ENCODE data around the gene FBXW11. TPM values are rescaled to one million over a fixed set of nuclear protein-coding genes. Genes with fewer than 3 reads are reported as not detected.

The FBXW11 gene
- polyA plus RNA-seq, 2 of the 4 experiments (the other 2 are of a cell fraction) = 39.3 to 80.2 TPM

DNA sequence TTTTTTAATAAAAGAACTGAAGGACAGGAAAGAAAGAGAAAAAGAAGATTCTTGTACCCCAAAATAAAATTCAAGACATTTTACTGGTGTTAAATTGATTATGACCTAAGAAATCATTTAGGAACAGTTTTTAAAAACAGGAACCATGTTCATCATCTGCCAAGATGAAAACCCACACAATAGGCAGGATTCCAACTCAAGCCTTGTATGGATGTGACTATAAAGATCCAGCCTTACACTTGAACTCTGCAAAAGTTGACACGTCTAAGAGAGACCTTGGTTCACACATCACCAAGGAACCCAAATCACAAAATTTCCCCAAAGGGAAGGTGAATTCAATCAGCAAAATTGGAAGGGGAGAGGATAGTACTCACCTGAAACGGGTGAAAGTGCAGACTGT is 138.2 kb downstream of the FBXW11 start:
- H3K4me2 ChIP-seq = no peak overlapping the region
- WGBS (ENCODE audit: missing lambda C conversion rate) = 90% methylated on average over 2 of the region's 2 CpGs
- DNase-seq (ENCODE audit: low read depth in 1 of 2, low spot score in 1 of 2) (no peak), FAIRE-seq (no peak), ATAC-seq (no peak)
- CTCF ChIA-PET = no interaction called here
- H3K9me3 ChIP-seq = no peaks in the 10 kb centered on the region
- H3K27ac ChIP-seq = no peak overlapping the region
- H3K4me1 ChIP-seq = no peaks in the 10 kb centered on the region
- H3K4me3 ChIP-seq = no peak overlapping the region
- POLR2A ChIA-PET = no interaction called here
- TF ChIP-seq SMC3 (IDR thresholded peaks at IDR 0.05) (no peak), FOXS1 (CRISPR knock-in tag; IDR thresholded peaks at IDR 0.05) (no peak), CHD4 (IDR thresholded peaks at IDR 0.05; ENCODE audit: borderline replicate concordance) (no peak), NR3C1 (IDR thresholded peaks at IDR 0.05) (no peak), ZNF302 (CRISPR knock-in tag; IDR thresholded peaks at IDR 0.05) (no peak), ZSCAN20 (CRISPR knock-in tag; IDR thresholded peaks at IDR 0.05) (no peak), NFE2L2 (conservative IDR thresholded peaks at IDR 0.05; ENCODE audit: low read length) (no peak), HDAC2 (IDR thresholded peaks at IDR 0.05) (no peak)
- TF ChIP-seq, protein P1, sequence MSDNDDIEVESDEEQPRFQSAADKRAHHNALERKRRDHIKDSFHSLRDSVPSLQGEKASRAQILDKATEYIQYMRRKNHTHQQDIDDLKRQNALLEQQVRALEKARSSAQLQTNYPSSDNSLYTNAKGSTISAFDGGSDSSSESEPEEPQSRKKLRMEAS (IDR thresholded peaks at IDR 0.05) = no peak
- TF ChIP-seq, protein P2, sequence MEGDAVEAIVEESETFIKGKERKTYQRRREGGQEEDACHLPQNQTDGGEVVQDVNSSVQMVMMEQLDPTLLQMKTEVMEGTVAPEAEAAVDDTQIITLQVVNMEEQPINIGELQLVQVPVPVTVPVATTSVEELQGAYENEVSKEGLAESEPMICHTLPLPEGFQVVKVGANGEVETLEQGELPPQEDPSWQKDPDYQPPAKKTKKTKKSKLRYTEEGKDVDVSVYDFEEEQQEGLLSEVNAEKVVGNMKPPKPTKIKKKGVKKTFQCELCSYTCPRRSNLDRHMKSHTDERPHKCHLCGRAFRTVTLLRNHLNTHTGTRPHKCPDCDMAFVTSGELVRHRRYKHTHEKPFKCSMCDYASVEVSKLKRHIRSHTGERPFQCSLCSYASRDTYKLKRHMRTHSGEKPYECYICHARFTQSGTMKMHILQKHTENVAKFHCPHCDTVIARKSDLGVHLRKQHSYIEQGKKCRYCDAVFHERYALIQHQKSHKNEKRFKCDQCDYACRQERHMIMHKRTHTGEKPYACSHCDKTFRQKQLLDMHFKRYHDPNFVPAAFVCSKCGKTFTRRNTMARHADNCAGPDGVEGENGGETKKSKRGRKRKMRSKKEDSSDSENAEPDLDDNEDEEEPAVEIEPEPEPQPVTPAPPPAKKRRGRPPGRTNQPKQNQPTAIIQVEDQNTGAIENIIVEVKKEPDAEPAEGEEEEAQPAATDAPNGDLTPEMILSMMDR (IDR thresholded peaks at IDR 0.05) = no peak
- TF ChIP-seq, protein P3, sequence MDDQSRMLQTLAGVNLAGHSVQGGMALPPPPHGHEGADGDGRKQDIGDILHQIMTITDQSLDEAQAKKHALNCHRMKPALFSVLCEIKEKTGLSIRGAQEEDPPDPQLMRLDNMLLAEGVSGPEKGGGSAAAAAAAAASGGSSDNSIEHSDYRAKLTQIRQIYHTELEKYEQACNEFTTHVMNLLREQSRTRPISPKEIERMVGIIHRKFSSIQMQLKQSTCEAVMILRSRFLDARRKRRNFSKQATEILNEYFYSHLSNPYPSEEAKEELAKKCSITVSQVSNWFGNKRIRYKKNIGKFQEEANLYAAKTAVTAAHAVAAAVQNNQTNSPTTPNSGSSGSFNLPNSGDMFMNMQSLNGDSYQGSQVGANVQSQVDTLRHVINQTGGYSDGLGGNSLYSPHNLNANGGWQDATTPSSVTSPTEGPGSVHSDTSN (IDR thresholded peaks at IDR 0.05) = no peak

DNA sequence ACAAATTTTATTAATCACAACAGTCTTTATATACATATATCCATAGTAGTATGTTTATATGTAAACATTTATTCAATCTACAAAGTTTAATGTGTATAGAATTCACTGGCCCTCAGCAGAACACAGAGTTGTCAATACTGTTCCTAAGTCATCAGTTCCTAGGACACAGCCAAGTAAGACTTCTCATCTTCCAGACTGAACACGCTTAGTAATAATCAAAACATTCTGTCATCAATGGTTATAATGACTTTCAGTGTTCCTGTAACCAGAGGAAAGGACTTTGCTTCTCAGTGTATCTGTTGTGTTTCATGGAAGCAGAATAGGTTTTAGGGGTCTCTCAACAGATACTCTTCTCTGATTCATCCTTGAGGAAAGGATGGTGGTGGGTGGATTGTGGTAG is 138.7 kb downstream of the FBXW11 start:
- FAIRE-seq (no peak), DNase-seq (ENCODE audit: low read depth in 1 of 2, low spot score in 1 of 2) (no peak), ATAC-seq (no peak)
- Histone ChIP-seq H3K4me1 (no peaks in the 10 kb centered on the region), H3K9me3 (no peaks in the 10 kb centered on the region), H3K4me2 (no peak overlapping the region), H3K4me3 (no peak overlapping the region), H3K27ac (no peak overlapping the region)
- POLR2A ChIA-PET = no interaction called here
- TF ChIP-seq FOSB (CRISPR knock-in tag; IDR thresholded peaks at IDR 0.05) = no peak
- TF ChIP-seq FOXS1 (CRISPR knock-in tag; IDR thresholded peaks at IDR 0.05) = no peak
- no peak for TF ChIP-seq ZNF302 (CRISPR knock-in tag; IDR thresholded peaks at IDR 0.05)
- no peak for TF ChIP-seq NFE2L2 (conservative IDR thresholded peaks at IDR 0.05; ENCODE audit: low read length)
- TF ChIP-seq, protein P2 (IDR thresholded peaks at IDR 0.05) = no peak
- TF ChIP-seq MYC (IDR thresholded peaks at IDR 0.05; ENCODE audit: borderline replicate concordance, low read length) = no peak
- no peak for TF ChIP-seq GATA3 (IDR thresholded peaks at IDR 0.05; ENCODE audit: borderline replicate concordance)
- TF ChIP-seq, protein P4, sequence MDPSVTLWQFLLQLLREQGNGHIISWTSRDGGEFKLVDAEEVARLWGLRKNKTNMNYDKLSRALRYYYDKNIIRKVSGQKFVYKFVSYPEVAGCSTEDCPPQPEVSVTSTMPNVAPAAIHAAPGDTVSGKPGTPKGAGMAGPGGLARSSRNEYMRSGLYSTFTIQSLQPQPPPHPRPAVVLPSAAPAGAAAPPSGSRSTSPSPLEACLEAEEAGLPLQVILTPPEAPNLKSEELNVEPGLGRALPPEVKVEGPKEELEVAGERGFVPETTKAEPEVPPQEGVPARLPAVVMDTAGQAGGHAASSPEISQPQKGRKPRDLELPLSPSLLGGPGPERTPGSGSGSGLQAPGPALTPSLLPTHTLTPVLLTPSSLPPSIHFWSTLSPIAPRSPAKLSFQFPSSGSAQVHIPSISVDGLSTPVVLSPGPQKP (IDR thresholded peaks at IDR 0.05; ENCODE audit: low read depth, low read length) = no peak
- TF ChIP-seq, protein P5, sequence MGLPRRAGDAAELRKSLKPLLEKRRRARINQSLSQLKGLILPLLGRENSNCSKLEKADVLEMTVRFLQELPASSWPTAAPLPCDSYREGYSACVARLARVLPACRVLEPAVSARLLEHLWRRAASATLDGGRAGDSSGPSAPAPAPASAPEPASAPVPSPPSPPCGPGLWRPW (IDR thresholded peaks at IDR 0.05) = no peak
- TF ChIP-seq, protein P6, sequence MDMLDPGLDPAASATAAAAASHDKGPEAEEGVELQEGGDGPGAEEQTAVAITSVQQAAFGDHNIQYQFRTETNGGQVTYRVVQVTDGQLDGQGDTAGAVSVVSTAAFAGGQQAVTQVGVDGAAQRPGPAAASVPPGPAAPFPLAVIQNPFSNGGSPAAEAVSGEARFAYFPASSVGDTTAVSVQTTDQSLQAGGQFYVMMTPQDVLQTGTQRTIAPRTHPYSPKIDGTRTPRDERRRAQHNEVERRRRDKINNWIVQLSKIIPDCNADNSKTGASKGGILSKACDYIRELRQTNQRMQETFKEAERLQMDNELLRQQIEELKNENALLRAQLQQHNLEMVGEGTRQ (IDR thresholded peaks at IDR 0.05) = no peak
- TF ChIP-seq, protein P7, sequence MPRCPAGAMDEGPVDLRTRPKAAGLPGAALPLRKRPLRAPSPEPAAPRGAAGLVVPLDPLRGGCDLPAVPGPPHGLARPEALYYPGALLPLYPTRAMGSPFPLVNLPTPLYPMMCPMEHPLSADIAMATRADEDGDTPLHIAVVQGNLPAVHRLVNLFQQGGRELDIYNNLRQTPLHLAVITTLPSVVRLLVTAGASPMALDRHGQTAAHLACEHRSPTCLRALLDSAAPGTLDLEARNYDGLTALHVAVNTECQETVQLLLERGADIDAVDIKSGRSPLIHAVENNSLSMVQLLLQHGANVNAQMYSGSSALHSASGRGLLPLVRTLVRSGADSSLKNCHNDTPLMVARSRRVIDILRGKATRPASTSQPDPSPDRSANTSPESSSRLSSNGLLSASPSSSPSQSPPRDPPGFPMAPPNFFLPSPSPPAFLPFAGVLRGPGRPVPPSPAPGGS (IDR thresholded peaks at IDR 0.05) = no peak
- no peak for TF ChIP-seq EHF (CRISPR knock-in tag; IDR thresholded peaks at IDR 0.05)
- no peak for TF ChIP-seq MAZ (IDR thresholded peaks at IDR 0.05; ENCODE audit: borderline replicate concordance, low read depth, low read length)
- TF ChIP-seq, protein P3 (IDR thresholded peaks at IDR 0.05) = no peak
- TF ChIP-seq, protein P8, sequence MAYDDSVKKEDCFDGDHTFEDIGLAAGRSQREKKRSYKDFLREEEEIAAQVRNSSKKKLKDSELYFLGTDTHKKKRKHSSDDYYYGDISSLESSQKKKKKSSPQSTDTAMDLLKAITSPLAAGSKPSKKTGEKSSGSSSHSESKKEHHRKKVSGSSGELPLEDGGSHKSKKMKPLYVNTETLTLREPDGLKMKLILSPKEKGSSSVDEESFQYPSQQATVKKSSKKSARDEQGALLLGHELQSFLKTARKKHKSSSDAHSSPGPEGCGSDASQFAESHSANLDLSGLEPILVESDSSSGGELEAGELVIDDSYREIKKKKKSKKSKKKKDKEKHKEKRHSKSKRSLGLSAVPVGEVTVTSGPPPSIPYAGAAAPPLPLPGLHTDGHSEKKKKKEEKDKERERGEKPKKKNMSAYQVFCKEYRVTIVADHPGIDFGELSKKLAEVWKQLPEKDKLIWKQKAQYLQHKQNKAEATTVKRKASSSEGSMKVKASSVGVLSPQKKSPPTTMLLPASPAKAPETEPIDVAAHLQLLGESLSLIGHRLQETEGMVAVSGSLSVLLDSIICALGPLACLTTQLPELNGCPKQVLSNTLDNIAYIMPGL (CRISPR knock-in tag; IDR thresholded peaks at IDR 0.05; ENCODE audit: borderline replicate concordance) = no peak
- no peak for TF ChIP-seq ZSCAN20 (CRISPR knock-in tag; IDR thresholded peaks at IDR 0.05)
- no peak for TF ChIP-seq FOSL2 (IDR thresholded peaks at IDR 0.05)
- no peak for TF ChIP-seq FOSL2 (CRISPR knock-in tag; IDR thresholded peaks at IDR 0.05)
- CTCF ChIA-PET = no interaction called here
- 87% methylated on average over 1 of the region's 1 CpG for WGBS (ENCODE audit: missing lambda C conversion rate)
